GM08714 (cell line): Measurements from ENCODE around the gene MTHFD2L.

Experiments
- H3K4me3 ChIP-seq: fragments of 200-500 bp; sonication (Bioruptor generic); 2 replicates; pipeline ENCODE4 v1.5.1; 2014; ENCODE audit warnings: mild to moderate bottlenecking, low read length, inconsistent platforms
- ZNF274 ChIP-seq: IDR thresholded peaks from 2 replicates; pipeline ENCODE4 v1.6.1; 2012; ENCODE audit warnings: mild to moderate bottlenecking, low read depth, low read length

MTHFD2L gene

GRCh38 chr4:74314329-74314728, 156.4 kb downstream of the MTHFD2L start:
- no peak for TF ChIP-seq ZNF274
- no peak overlapping the region for H3K4me3 ChIP-seq

- no peak overlapping the region for H3K4me3 ChIP-seq
- TF ChIP-seq ZNF274, result no peak
These were observed 157.0 kb downstream of the MTHFD2L start for GRCh38 chr4:74314944-74315343.

- H3K4me3 ChIP-seq, result no peak overlapping the region
- TF ChIP-seq ZNF274, result no peak
These were observed 157.5 kb downstream of the MTHFD2L start for GRCh38 chr4:74315376-74315775.

- TF ChIP-seq ZNF274, result no peak
- H3K4me3 ChIP-seq, result no peak overlapping the region
These were observed 158.5 kb downstream of the MTHFD2L start for GRCh38 chr4:74316397-74316796.

GRCh38 chr4:74317616-74318246, 159.8 kb downstream of the MTHFD2L start:
- TF ChIP-seq ZNF274, result no peak
- H3K4me3 ChIP-seq, result no peak overlapping the region

GRCh38 chr4:74318276-74318675, 160.4 kb downstream of the MTHFD2L start:
- H3K4me3 ChIP-seq, result no peak overlapping the region
- no peak for TF ChIP-seq ZNF274

- no peak overlapping the region for H3K4me3 ChIP-seq
These were observed 161.6 kb downstream of the MTHFD2L start for GRCh38 chr4:74319470-74319869.

GRCh38 chr4:74320559-74321118, 162.7 kb downstream of the MTHFD2L start:
- H3K4me3 ChIP-seq, result no peak overlapping the region
- TF ChIP-seq ZNF274, result no peak

More at GRCh38 chr4:74319470-74319869, 161.6 kb downstream of the MTHFD2L start:
- no peak for TF ChIP-seq ZNF274

GRCh38 chr4:74322301-74322700, 164.4 kb downstream of the MTHFD2L start:
- no peak overlapping the region for H3K4me3 ChIP-seq

GRCh38 chr4:74323663-74324062, 165.7 kb downstream of the MTHFD2L start:
- H3K4me3 ChIP-seq, result no peak overlapping the region
- no peak for TF ChIP-seq ZNF274

More at GRCh38 chr4:74322301-74322700, 164.4 kb downstream of the MTHFD2L start:
- no peak for TF ChIP-seq ZNF274

GRCh38 chr4:74324262-74324661, 166.3 kb downstream of the MTHFD2L start:
- TF ChIP-seq ZNF274, result no peak
- H3K4me3 ChIP-seq, result no peak overlapping the region

- no peak for TF ChIP-seq ZNF274
- H3K4me3 ChIP-seq, result no peak overlapping the region
These were observed 168.0 kb downstream of the MTHFD2L start for GRCh38 chr4:74325886-74326285.

- H3K4me3 ChIP-seq, result no peak overlapping the region
- no peak for TF ChIP-seq ZNF274
These were observed 169.8 kb downstream of the MTHFD2L start for GRCh38 chr4:74327762-74328161.

- TF ChIP-seq ZNF274, result no peak
These were observed 170.6 kb downstream of the MTHFD2L start for GRCh38 chr4:74328501-74328900.

GRCh38 chr4:74329307-74329706, 171.4 kb downstream of the MTHFD2L start:
- no peak for TF ChIP-seq ZNF274
- no peak overlapping the region for H3K4me3 ChIP-seq

More at GRCh38 chr4:74328501-74328900, 170.6 kb downstream of the MTHFD2L start:
- no peak overlapping the region for H3K4me3 ChIP-seq

GRCh38 chr4:74330295-74330750, 172.4 kb downstream of the MTHFD2L start:
- no peak overlapping the region for H3K4me3 ChIP-seq
- no peak for TF ChIP-seq ZNF274

GRCh38 chr4:74331252-74331651, 173.3 kb downstream of the MTHFD2L start:
- H3K4me3 ChIP-seq, result no peak overlapping the region
- no peak for TF ChIP-seq ZNF274
